NCI-H82 treated with DMSO at 0.1 percent for 48 hours (cell line): ENCODE measurements around the gene BCL6B.
"Not testable (repeated sequence)": the region's sequence is repeated elsewhere in the genome, so short reads cannot be mapped to it uniquely, and the experiment has no call there.

Experiments
- DNase-seq: peaks from one replicate; lab custom pipeline; 2025; ENCODE audit not compliant: unreplicated experiment; lab: John Stamatoyannopoulos, UW

The BCL6B gene

DNA sequence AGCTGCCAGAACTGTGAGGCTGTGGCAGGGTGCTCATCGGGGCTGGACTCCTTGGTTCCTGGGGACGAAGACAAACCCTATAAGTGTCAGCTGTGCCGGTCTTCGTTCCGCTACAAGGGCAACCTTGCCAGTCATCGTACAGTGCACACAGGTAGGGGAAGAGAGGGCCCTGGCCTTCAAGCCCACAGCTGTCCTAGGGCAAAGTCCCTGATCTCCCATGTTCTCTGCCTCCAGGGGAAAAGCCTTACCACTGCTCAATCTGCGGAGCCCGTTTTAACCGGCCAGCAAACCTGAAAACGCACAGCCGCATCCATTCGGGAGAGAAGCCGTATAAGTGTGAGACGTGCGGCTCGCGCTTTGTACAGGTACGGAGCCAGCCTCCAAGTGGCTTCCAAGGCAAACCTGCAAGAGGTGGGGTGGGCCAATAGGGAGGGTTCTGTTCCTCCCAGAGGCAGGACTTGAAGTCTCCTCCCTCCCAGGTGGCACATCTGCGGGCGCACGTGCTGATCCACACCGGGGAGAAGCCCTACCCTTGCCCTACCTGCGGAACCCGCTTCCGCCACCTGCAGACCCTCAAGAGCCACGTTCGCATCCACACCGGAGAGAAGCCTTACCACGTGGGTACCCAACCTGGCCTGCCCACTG lies 3.7 kb downstream of the BCL6B start:
- no peak for DNase-seq

- no peak for DNase-seq
These were observed 4.5 kb downstream of the BCL6B start for GRCh38 chr17:7027335-7027734.

DNA sequence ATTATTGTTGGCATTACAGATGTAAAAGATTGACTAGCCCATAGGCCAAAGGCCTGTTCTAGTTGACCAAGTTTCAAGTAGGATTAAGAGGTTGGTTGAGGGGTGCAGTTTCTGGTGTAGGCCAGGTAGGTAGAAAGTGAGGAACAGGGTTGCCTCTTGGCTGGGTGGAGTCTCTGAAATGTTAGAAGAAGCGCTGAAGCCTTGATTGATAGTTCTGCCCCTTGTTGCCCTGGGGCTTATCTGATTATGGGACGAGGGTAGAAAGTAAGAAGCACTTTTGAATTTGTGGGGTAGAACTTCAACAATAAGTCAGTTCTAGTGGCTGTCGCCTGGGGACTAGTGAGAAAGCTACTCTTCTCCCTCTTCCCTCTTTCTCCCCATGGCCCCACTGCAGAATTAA lies 6.2 kb downstream of the BCL6B start:
- DNase-seq = no peak

DNA sequence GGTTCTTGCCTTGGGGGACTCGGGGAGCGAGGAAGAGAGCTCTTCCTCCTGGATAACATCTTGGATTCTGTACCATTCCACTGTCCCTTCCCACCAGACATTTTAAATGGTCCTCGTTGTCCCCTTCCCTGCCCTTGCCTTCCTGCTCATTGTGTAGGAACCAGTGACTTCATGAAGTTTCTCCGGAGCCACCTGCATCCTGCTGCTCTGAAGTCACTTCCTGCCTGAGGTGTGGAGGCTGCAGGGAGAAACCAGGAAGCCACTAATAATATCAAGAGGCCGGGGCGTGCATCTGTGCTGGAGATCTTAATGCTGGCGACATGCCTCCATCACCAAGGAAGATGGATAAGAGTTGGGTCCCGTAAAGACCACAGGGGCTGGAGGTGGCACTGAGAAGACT lies 6.8 kb downstream of the BCL6B start:
- DNase-seq = no peak

GRCh38 chr17:7034955-7035590 lies 12.2 kb downstream of the BCL6B start:
- no peak for DNase-seq

- DNase-seq = peak; percentile 60
These were observed 12.9 kb downstream of the BCL6B start, which contains the start of gene SLC16A13 for GRCh38 chr17:7035591-7036368. Gene SLC16A13 (plus strand): TSS chr17:7036015. CDS start chr17:7036383, 368 bp downstream.

DNA sequence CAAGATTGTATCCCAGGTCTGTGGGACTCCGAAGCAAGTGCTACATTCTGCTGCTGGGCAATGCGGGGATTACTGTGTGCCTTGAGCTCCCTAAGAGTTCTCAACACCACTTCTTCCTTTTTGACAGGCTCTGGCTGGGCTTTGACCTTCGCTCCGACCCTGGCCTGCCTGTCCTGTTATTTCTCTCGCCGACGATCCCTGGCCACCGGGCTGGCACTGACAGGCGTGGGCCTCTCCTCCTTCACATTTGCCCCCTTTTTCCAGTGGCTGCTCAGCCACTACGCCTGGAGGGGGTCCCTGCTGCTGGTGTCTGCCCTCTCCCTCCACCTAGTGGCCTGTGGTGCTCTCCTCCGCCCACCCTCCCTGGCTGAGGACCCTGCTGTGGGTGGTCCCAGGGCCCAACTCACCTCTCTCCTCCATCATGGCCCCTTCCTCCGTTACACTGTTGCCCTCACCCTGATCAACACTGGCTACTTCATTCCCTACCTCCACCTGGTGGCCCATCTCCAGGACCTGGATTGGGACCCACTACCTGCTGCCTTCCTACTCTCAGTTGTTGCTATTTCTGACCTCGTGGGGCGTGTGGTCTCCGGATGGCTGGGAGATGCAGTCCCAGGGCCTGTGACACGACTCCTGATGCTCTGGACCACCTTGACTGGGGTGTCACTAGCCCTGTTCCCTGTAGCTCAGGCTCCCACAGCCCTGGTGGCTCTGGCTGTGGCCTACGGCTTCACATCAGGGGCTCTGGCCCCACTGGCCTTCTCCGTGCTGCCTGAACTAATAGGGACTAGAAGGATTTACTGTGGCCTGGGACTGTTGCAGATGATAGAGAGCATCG lies 15.4 kb downstream of the BCL6B start:
- no peak for DNase-seq

GRCh38 chr17:7039832-7040231 lies 17.0 kb downstream of the BCL6B start:
- DNase-seq = no peak

DNA sequence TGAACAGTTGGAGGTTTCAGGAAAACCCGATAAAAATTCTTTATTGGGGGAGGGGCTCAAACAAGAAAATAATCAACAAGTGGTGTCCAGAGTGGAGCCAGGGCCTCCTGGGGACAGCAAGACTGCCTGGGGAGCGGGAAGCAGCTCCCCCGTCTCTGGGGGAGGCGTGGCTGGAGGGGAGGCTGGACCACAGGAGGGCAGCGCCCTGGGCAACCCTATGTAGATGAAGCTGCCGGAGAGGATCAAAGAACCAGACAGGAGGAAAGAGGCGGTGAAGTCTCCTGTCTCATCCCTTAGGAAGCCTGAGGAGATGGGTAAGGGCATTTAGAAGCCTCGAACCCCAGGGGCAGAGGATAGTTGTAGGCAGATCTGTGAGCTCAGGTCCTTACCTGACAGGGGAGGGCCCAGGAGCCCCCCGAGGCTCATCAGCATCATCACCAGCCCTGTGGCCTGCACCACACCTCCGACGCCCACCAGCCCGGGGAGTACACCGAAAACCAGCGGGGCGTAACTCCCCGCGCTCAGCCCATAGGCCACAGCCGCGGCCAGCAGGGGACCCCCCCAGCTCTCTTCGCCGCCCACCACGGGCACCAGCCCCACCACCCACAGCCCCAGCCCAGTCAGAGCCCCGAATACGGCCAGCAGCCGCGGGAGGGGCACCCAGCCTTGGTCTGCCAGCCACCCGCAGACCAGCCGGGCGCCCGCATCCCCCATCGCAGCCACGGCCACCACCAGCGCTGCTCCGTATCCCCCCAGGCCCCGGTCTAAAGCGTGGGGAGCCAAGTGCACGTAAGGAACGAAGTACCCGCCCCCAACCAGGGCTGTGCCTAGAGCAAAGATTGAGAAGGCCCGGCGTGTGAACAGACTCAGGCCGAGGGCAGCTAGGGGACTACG lies 19.0 kb downstream of the BCL6B start:
- no peak for DNase-seq

- DNase-seq = no peak
These were observed 19.8 kb downstream of the BCL6B start for GRCh38 chr17:7042501-7043181.

DNA sequence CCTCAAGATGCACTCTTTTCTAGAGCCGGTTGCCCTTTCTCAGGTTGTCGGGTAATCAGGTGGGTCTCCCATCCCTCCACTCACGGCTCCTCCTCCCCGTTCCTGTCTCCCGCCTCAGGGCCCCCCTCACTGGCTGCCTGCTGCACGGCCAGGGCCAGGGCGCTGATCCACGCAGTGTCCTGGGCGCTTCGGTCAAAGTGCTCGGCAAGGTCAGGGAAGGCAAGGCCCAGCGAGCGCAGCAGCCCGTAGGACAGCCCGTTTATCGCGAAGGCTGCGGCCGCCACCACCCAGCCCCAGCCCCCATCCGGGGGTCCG lies 20.3 kb downstream of the BCL6B start:
- no peak for DNase-seq

DNA sequence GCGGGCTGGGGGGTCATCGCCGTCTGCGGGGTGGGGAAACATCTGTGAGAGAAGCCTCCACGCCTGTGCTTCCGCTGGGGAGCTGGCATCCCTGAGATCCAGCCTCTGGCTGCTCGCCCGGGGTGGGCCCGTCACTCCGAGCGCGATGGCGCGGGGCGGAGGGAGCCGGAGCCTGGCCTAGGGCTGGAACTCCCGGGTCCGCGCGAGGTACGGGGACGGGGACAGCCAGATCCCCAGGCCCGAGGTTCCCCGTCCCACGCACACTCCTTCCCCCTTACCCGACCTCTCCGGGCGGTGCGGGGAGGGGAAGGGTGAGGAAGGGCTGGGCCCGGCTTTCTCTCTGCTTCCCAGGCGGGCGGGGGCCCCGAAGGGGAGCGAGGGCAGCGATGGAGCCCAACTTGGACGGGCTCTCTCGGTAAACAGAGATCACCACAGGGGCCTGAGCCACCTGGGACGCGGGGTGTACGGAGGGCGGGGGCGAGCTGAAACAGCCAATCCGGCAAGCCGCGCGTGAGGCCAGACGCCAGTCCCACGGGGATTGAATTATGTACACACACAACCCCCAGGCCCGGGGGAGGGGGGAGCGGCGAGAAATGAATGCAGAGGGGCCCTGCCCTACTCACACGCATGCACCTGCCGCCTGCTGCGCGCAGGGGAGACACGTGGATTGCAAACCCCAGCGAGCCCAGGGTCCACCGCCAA lies 20.8 kb downstream of the BCL6B start, which contains the start of gene SLC16A11:
TSS of gene SLC16A11 (minus strand) at position 596 of the 702 bp plus-strand sequence. CDS start at position 17, 579 bp downstream.
- no peak for DNase-seq

- DNase-seq = peak; percentile 26
These were observed 22.8 kb downstream of the BCL6B start for GRCh38 chr17:7045492-7046126.

- no peak for DNase-seq
These were observed 23.4 kb downstream of the BCL6B start for GRCh38 chr17:7046127-7046724.

- not testable (repeated sequence) for DNase-seq
These were observed 24.0 kb downstream of the BCL6B start for GRCh38 chr17:7046725-7047397.

DNA sequence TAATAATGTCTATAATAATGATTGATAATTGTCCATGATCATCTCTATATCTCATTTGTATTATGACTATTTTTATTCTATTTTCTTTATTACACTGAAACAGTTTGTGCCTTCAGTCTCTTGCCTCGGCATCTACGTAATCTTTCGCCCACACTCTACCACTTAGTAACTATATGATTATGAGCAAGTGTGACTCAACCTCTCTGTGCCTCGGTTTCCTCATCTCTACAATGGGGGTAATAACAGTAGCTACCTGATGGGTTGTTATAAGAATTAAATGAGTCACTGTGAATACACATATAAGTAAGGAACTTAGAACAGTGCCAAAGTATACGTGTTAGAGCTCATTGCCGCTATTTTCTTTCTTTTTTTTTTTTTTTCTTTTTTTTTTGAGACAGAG lies 24.7 kb downstream of the BCL6B start:
- no peak for DNase-seq

- peak; percentile 28 for DNase-seq
These were observed 26.1 kb downstream of the BCL6B start for GRCh38 chr17:7048968-7049367.

DNA sequence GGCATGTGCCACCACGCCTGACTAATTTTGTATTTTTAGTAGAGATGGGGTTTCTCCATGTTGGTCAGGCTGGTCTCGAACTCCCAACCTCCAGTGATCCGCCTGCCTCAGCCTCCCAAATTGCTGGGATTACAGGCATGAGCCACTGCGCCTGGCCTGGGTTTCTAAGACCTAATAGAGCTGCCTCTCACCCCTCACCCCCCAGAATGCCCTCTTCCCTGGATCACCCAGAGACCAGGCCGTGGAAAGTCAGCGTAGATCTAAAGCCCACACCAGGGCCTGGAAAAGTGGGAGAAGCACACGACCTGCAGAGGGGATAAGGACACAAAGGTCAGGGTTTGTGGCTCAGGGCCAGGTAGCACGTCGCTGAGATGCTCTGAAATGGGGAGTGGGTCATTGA lies 27.7 kb downstream of the BCL6B start:
- DNase-seq = not testable (repeated sequence)
